HEK293 (cell line): ENCODE results near the gene CCDC7.

Experiments
- CTCF ChIA-PET: fragments of 350-600 bp; formaldehyde crosslinking; extraction: SDS; loops from one replicate; lab custom pipeline; 2021; ENCODE audit warnings: antibody characterized with exemption; lab: Yijun Ruan, JAX
- POLR2A ChIA-PET: fragments of 300-600 bp; formaldehyde crosslinking; extraction: SDS; loops from one replicate; lab custom pipeline; 2020; ENCODE audit warnings: antibody characterized with exemption, inconsistent platforms; lab: Yijun Ruan, JAX
- H3K27ac ChIP-seq: fragments of 200-500 bp; sonication (Bioruptor generic); 2 replicates; pipeline ENCODE4 v1.5.1; 2014; ENCODE audit warnings: low read depth, low read length, control low read depth, inconsistent platforms; ENCODE audit errors: extremely low read depth
- H3K36me3 ChIP-seq, 2 experiments: fragments of 200-500 bp in 1 of 2; sonication (Bioruptor generic) in 1 of 2; 1 replicate in 1 of 2; 2 replicates in 1 of 2; pipeline ENCODE4 v1.5.1; 2014 to 2017; ENCODE audit warnings: inconsistent platforms in 2 of 2, low read length in 2 of 2; ENCODE audit not compliant: control insufficient read depth in 2 of 2, insufficient read depth in 1 of 2
- H3K4me1 ChIP-seq: fragments of 200-500 bp; sonication (Bioruptor generic); 2 replicates; pipeline ENCODE4 v1.5.1; 2014; ENCODE audit warnings: mild to moderate bottlenecking, low read length, inconsistent platforms; ENCODE audit not compliant: control insufficient read depth, insufficient read depth
- H3K4me3 ChIP-seq: 2 replicates; pipeline ENCODE4 v1.5.1; 2011; ENCODE audit warnings: low read depth, mild to moderate bottlenecking, control low read depth, low read length, moderate library complexity
- H3K9me3 ChIP-seq: fragments of 200-500 bp; sonication (Bioruptor generic); 2 replicates; pipeline ENCODE4 v1.5.1; 2014; ENCODE audit warnings: low read depth, low read length, inconsistent platforms; ENCODE audit not compliant: control insufficient read depth, insufficient read depth
- GFI1B ChIP-seq: fragments of 450-650 bp; formaldehyde crosslinking; IDR thresholded peaks from 2 replicates; pipeline ENCODE4 v1.5.1; 2016; ENCODE audit warnings: missing biosample characterization, missing genetic modification characterization
- SCRT1 ChIP-seq: fragments of 450-650 bp; formaldehyde crosslinking; IDR thresholded peaks from 2 replicates; pipeline ENCODE4 v1.5.1; 2016; ENCODE audit warnings: missing biosample characterization, missing genetic modification characterization, borderline replicate concordance
- ZNF2 ChIP-seq: fragments of 450-650 bp; formaldehyde crosslinking; IDR thresholded peaks from 2 replicates; pipeline ENCODE4 v1.5.1; 2016; ENCODE audit warnings: missing biosample characterization, missing genetic modification characterization
- ZNF292 ChIP-seq: fragments of 450-650 bp; formaldehyde crosslinking; IDR thresholded peaks from 2 replicates; pipeline ENCODE4 v1.5.1; 2016; ENCODE audit warnings: low read depth, missing biosample characterization, missing genetic modification characterization, borderline replicate concordance
- ZNF510 ChIP-seq: fragments of 450-650 bp; formaldehyde crosslinking; IDR thresholded peaks from 2 replicates; pipeline ENCODE4 v1.5.1; 2018; ENCODE audit warnings: mild to moderate bottlenecking, missing genetic modification characterization, missing biosample characterization; ENCODE audit not compliant: insufficient replicate concordance
- ZNF514 ChIP-seq: fragments of 450-650 bp; formaldehyde crosslinking; IDR thresholded peaks from 2 replicates; pipeline ENCODE4 v1.5.1; 2016; ENCODE audit warnings: missing biosample characterization, missing genetic modification characterization
- ZNF596 ChIP-seq: fragments of 450-650 bp; IDR thresholded peaks from 2 replicates; pipeline ENCODE4 v1.5.0; 2018; ENCODE audit warnings: missing biosample characterization, mild to moderate bottlenecking, missing genetic modification characterization, moderate library complexity
- ZNF621 ChIP-seq: fragments of 450-650 bp; formaldehyde crosslinking; IDR thresholded peaks from 2 replicates; pipeline ENCODE4 v1.5.1; 2017; ENCODE audit warnings: missing biosample characterization, missing genetic modification characterization
- ZNF654 ChIP-seq: fragments of 450-650 bp; formaldehyde crosslinking; IDR thresholded peaks from 2 replicates; pipeline ENCODE4 v1.5.1; 2016; ENCODE audit warnings: low read depth, missing biosample characterization, missing genetic modification characterization
- ZSCAN30 ChIP-seq: fragments of 450-650 bp; IDR thresholded peaks from 2 replicates; pipeline ENCODE4 v1.5.1; 2018; ENCODE audit warnings: missing biosample characterization, mild to moderate bottlenecking, missing genetic modification characterization, moderate library complexity
- ZXDB ChIP-seq: fragments of 450-650 bp; formaldehyde crosslinking; IDR thresholded peaks from 2 replicates; pipeline ENCODE4 v1.5.1; 2016; ENCODE audit warnings: missing biosample characterization, missing genetic modification characterization
- TF ChIP-seq, protein P1 (sequence below): fragments of 450-650 bp; formaldehyde crosslinking; IDR thresholded peaks from 2 replicates; pipeline ENCODE4 v1.5.1; 2016; ENCODE audit warnings: missing biosample characterization, missing genetic modification characterization, low read depth
- TF ChIP-seq, protein P2 (sequence below): fragments of 450-650 bp; formaldehyde crosslinking; IDR thresholded peaks from 2 replicates; pipeline ENCODE4 v1.5.1; 2017; ENCODE audit warnings: missing biosample characterization, mild to moderate bottlenecking, missing genetic modification characterization, moderate library complexity
- TF ChIP-seq, protein P3 (sequence below): fragments of 450-650 bp; formaldehyde crosslinking; IDR thresholded peaks from 2 replicates; pipeline ENCODE4 v1.5.1; 2017; ENCODE audit warnings: missing biosample characterization, missing genetic modification characterization
- TF ChIP-seq, protein P4 (sequence below): sonication (generic); formaldehyde crosslinking; IDR thresholded peaks from 2 replicates; pipeline ENCODE4 v1.8.1; 2022; ENCODE audit warnings: mild to moderate bottlenecking, moderate library complexity, missing genetic modification reagents
- TF ChIP-seq, protein P5 (sequence below): fragments of 450-650 bp; formaldehyde crosslinking; IDR thresholded peaks from 2 replicates; pipeline ENCODE4 v1.5.1; 2016; ENCODE audit warnings: missing biosample characterization, missing genetic modification characterization
- TF ChIP-seq, protein P6 (sequence below): fragments of 450-650 bp; formaldehyde crosslinking; IDR thresholded peaks from 2 replicates; pipeline ENCODE4 v1.5.1; 2016; ENCODE audit warnings: missing biosample characterization, missing genetic modification characterization
- TF ChIP-seq, protein P7 (sequence below): fragments of 450-650 bp; formaldehyde crosslinking; IDR thresholded peaks from 2 replicates; pipeline ENCODE4 v1.5.1; 2016; ENCODE audit warnings: missing biosample characterization, missing genetic modification characterization
- TF ChIP-seq, protein P8 (sequence below): fragments of 450-650 bp; formaldehyde crosslinking; optimal IDR thresholded peaks from 2 replicates; pipeline ENCODE3; 2016; ENCODE audit warnings: missing biosample characterization, mild to moderate bottlenecking, missing genetic modification characterization

The CCDC7 gene

DNA sequence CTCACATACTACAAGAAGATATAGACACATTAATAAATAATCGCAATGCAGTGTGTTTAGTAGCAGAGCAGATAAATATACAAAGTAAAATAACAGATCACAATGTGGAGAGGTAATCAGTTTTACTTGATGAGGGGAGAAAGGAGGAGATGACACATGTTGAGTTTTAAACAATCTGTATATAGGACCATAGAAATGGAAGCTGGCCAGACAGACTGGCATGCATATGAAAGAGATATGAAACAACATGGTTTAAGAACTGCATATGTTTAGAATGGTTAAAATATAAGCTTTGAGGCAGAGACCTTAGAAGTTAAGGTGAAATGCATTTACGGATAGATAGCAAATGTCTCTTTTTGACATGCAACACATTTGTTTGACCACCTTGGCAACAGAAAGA is 19.8 kb upstream of the CCDC7 start (continued):
- TF ChIP-seq, protein P1, sequence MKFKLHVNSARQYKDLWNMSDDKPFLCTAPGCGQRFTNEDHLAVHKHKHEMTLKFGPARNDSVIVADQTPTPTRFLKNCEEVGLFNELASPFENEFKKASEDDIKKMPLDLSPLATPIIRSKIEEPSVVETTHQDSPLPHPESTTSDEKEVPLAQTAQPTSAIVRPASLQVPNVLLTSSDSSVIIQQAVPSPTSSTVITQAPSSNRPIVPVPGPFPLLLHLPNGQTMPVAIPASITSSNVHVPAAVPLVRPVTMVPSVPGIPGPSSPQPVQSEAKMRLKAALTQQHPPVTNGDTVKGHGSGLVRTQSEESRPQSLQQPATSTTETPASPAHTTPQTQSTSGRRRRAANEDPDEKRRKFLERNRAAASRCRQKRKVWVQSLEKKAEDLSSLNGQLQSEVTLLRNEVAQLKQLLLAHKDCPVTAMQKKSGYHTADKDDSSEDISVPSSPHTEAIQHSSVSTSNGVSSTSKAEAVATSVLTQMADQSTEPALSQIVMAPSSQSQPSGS (tag by site-specific recombination): no peak
- TF ChIP-seq ZXDB (tag by site-specific recombination): no peak
- TF ChIP-seq ZNF621 (tag by site-specific recombination): no peak
- no peak for TF ChIP-seq ZNF514 (tag by site-specific recombination)

DNA sequence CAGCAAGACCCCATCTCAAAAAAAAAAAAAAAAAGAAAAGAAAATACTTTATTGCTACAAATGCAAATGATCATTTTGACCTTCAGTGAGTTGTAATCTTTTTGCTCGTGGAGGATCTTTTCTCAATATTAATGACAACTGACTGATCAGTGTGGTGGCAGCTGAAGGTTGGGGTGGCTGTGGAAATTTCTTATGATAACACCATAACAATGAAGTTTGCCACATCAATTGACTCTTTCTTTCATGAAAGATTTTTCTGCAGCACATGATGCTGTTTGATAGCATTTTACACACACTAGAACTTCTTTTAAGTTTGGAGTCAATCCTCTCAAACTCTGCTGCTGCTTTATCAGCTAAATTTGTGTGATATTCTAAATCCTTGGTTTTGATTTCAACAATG is 12.4 kb upstream of the CCDC7 start:
- ChIA-PET POLR2A (no interaction called here), CTCF (no interaction called here)
- Histone ChIP-seq H3K27ac (no peak overlapping the region), H3K4me1 (no peaks in the 10 kb centered on the region), H3K9me3 (no peaks in the 10 kb centered on the region), H3K36me3 (no peaks in the 10 kb centered on the region), H3K4me3 (no peak overlapping the region)
- TF ChIP-seq ZNF510 (tag by site-specific recombination): no peak
- TF ChIP-seq GFI1B (tag by site-specific recombination): no peak
- no peak for TF ChIP-seq ZNF621 (tag by site-specific recombination)
- TF ChIP-seq, protein P2, sequence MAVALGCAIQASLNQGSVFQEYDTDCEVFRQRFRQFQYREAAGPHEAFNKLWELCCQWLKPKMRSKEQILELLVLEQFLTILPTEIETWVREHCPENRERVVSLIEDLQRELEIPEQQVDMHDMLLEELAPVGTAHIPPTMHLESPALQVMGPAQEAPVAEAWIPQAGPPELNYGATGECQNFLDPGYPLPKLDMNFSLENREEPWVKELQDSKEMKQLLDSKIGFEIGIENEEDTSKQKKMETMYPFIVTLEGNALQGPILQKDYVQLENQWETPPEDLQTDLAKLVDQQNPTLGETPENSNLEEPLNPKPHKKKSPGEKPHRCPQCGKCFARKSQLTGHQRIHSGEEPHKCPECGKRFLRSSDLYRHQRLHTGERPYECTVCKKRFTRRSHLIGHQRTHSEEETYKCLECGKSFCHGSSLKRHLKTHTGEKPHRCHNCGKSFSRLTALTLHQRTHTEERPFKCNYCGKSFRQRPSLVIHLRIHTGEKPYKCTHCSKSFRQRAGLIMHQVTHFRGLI (tag by site-specific recombination): no peak
- TF ChIP-seq, protein P3, sequence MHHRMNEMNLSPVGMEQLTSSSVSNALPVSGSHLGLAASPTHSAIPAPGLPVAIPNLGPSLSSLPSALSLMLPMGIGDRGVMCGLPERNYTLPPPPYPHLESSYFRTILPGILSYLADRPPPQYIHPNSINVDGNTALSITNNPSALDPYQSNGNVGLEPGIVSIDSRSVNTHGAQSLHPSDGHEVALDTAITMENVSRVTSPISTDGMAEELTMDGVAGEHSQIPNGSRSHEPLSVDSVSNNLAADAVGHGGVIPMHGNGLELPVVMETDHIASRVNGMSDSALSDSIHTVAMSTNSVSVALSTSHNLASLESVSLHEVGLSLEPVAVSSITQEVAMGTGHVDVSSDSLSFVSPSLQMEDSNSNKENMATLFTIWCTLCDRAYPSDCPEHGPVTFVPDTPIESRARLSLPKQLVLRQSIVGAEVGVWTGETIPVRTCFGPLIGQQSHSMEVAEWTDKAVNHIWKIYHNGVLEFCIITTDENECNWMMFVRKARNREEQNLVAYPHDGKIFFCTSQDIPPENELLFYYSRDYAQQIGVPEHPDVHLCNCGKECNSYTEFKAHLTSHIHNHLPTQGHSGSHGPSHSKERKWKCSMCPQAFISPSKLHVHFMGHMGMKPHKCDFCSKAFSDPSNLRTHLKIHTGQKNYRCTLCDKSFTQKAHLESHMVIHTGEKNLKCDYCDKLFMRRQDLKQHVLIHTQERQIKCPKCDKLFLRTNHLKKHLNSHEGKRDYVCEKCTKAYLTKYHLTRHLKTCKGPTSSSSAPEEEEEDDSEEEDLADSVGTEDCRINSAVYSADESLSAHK (tag by site-specific recombination): no peak
- no peak for TF ChIP-seq ZNF596 (tag by site-specific recombination)
- no peak for TF ChIP-seq ZNF2 (tag by site-specific recombination)
- TF ChIP-seq, protein P4, sequence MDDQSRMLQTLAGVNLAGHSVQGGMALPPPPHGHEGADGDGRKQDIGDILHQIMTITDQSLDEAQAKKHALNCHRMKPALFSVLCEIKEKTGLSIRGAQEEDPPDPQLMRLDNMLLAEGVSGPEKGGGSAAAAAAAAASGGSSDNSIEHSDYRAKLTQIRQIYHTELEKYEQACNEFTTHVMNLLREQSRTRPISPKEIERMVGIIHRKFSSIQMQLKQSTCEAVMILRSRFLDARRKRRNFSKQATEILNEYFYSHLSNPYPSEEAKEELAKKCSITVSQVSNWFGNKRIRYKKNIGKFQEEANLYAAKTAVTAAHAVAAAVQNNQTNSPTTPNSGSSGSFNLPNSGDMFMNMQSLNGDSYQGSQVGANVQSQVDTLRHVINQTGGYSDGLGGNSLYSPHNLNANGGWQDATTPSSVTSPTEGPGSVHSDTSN: no peak
- TF ChIP-seq, protein P5, sequence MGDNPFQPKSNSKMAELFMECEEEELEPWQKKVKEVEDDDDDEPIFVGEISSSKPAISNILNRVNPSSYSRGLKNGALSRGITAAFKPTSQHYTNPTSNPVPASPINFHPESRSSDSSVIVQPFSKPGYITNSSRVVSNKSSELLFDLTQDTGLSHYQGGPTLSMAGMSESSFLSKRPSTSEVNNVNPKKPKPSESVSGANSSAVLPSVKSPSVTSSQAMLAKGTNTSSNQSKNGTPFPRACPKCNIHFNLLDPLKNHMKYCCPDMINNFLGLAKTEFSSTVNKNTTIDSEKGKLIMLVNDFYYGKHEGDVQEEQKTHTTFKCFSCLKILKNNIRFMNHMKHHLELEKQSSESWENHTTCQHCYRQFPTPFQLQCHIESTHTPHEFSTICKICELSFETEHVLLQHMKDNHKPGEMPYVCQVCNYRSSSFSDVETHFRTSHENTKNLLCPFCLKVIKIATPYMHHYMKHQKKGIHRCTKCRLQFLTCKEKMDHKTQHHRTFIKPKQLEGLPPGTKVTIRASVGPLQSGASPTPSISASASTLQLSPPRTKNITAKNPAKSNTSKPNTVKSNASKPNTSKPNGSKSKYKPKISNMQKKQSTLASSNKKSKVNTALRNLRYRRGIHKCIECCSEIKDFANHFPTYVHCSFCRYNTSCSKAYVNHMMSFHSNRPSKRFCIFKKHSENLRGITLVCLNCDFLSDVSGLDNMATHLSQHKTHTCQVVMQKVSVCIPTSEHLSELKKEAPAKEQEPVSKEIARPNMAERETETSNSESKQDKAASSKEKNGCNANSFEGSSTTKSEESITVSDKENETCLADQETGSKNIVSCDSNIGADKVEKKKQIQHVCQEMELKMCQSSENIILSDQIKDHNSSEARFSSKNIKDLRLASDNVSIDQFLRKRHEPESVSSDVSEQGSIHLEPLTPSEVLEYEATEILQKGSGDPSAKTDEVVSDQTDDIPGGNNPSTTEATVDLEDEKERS (tag by site-specific recombination): no peak
- TF ChIP-seq, protein P6, sequence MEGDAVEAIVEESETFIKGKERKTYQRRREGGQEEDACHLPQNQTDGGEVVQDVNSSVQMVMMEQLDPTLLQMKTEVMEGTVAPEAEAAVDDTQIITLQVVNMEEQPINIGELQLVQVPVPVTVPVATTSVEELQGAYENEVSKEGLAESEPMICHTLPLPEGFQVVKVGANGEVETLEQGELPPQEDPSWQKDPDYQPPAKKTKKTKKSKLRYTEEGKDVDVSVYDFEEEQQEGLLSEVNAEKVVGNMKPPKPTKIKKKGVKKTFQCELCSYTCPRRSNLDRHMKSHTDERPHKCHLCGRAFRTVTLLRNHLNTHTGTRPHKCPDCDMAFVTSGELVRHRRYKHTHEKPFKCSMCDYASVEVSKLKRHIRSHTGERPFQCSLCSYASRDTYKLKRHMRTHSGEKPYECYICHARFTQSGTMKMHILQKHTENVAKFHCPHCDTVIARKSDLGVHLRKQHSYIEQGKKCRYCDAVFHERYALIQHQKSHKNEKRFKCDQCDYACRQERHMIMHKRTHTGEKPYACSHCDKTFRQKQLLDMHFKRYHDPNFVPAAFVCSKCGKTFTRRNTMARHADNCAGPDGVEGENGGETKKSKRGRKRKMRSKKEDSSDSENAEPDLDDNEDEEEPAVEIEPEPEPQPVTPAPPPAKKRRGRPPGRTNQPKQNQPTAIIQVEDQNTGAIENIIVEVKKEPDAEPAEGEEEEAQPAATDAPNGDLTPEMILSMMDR: no peak
- no peak for TF ChIP-seq SCRT1 (tag by site-specific recombination)
- TF ChIP-seq, protein P7, sequence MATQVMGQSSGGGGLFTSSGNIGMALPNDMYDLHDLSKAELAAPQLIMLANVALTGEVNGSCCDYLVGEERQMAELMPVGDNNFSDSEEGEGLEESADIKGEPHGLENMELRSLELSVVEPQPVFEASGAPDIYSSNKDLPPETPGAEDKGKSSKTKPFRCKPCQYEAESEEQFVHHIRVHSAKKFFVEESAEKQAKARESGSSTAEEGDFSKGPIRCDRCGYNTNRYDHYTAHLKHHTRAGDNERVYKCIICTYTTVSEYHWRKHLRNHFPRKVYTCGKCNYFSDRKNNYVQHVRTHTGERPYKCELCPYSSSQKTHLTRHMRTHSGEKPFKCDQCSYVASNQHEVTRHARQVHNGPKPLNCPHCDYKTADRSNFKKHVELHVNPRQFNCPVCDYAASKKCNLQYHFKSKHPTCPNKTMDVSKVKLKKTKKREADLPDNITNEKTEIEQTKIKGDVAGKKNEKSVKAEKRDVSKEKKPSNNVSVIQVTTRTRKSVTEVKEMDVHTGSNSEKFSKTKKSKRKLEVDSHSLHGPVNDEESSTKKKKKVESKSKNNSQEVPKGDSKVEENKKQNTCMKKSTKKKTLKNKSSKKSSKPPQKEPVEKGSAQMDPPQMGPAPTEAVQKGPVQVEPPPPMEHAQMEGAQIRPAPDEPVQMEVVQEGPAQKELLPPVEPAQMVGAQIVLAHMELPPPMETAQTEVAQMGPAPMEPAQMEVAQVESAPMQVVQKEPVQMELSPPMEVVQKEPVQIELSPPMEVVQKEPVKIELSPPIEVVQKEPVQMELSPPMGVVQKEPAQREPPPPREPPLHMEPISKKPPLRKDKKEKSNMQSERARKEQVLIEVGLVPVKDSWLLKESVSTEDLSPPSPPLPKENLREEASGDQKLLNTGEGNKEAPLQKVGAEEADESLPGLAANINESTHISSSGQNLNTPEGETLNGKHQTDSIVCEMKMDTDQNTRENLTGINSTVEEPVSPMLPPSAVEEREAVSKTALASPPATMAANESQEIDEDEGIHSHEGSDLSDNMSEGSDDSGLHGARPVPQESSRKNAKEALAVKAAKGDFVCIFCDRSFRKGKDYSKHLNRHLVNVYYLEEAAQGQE (tag by site-specific recombination): no peak
- TF ChIP-seq ZNF292: no peak
- no peak for TF ChIP-seq ZNF654
- no peak for TF ChIP-seq ZSCAN30 (tag by site-specific recombination)
- TF ChIP-seq, protein P8, sequence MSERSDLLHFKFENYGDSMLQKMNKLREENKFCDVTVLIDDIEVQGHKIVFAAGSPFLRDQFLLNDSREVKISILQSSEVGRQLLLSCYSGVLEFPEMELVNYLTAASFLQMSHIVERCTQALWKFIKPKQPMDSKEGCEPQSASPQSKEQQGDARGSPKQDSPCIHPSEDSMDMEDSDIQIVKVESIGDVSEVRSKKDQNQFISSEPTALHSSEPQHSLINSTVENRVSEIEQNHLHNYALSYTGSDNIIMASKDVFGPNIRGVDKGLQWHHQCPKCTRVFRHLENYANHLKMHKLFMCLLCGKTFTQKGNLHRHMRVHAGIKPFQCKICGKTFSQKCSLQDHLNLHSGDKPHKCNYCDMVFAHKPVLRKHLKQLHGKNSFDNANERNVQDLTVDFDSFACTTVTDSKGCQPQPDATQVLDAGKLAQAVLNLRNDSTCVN (tag by site-specific recombination): no peak
